WTC11 (cell line): ENCODE data around the gene ZNF789.

ENCODE experiments used
- ATF1 ChIP-seq: sonication (generic); formaldehyde crosslinking; IDR thresholded peaks from 2 replicates; pipeline ENCODE4 v1.8.1; 2023; ENCODE audit warnings: mild to moderate bottlenecking, moderate library complexity, missing genetic modification reagents
- CREB1 ChIP-seq: sonication (generic); formaldehyde crosslinking; IDR thresholded peaks from 2 replicates; pipeline ENCODE4 v1.8.0; 2023; ENCODE audit warnings: mild to moderate bottlenecking, missing genetic modification reagents
- CREM ChIP-seq: sonication (generic); formaldehyde crosslinking; IDR thresholded peaks from 2 replicates; pipeline ENCODE4 v1.8.1; 2022; ENCODE audit warnings: mild to moderate bottlenecking, missing genetic modification reagents, moderate library complexity
- CTCF ChIP-seq: fragments of 200-600 bp; IDR thresholded peaks from 2 replicates; pipeline ENCODE4 v1.8.0; 2022; ENCODE audit warnings: antibody characterized with exemption
- E2F1 ChIP-seq: sonication (generic); formaldehyde crosslinking; IDR thresholded peaks from 2 replicates; pipeline ENCODE4 v1.8.0; 2022; ENCODE audit warnings: mild to moderate bottlenecking, missing genetic modification reagents
- ELF4 ChIP-seq: sonication (generic); formaldehyde crosslinking; IDR thresholded peaks from 2 replicates; pipeline ENCODE4 v1.8.1; 2022; ENCODE audit warnings: low read depth, mild to moderate bottlenecking, moderate library complexity, missing genetic modification reagents
- MAX ChIP-seq: sonication (generic); formaldehyde crosslinking; IDR thresholded peaks from 2 replicates; pipeline ENCODE4 v1.8.0; 2022; ENCODE audit warnings: mild to moderate bottlenecking, missing genetic modification reagents
- MYBL2 ChIP-seq: sonication (generic); formaldehyde crosslinking; IDR thresholded peaks from 2 replicates; pipeline ENCODE4 v1.8.1; 2023; ENCODE audit warnings: mild to moderate bottlenecking, moderate library complexity, missing genetic modification reagents
- NFATC4 ChIP-seq: fragments of 250-450 bp; sonication (Bioruptor Pico); IDR thresholded peaks from 2 replicates; pipeline ENCODE4 v1.9.0; 2021; ENCODE audit warnings: mild to moderate bottlenecking
- NFYB ChIP-seq: sonication (generic); formaldehyde crosslinking; conservative IDR thresholded peaks from 2 replicates; pipeline ENCODE4 v1.8.0; 2022; ENCODE audit warnings: low read depth, missing genetic modification reagents
- PRRX2 ChIP-seq: fragments of 250-450 bp; sonication (Bioruptor Pico); IDR thresholded peaks from 2 replicates; pipeline ENCODE4 v1.8.0; 2021; ENCODE audit warnings: mild to moderate bottlenecking
- SP1 ChIP-seq: sonication (generic); formaldehyde crosslinking; conservative IDR thresholded peaks from 2 replicates; pipeline ENCODE4 v1.8.1; 2022; ENCODE audit warnings: missing genetic modification reagents
- USF2 ChIP-seq: sonication (generic); formaldehyde crosslinking; IDR thresholded peaks from 2 replicates; pipeline ENCODE4 v1.8.1; 2023; ENCODE audit warnings: mild to moderate bottlenecking, missing genetic modification reagents, moderate library complexity
- ZNF232 ChIP-seq: sonication (generic); formaldehyde crosslinking; IDR thresholded peaks from 2 replicates; pipeline ENCODE4 v1.8.0; 2022; ENCODE audit warnings: mild to moderate bottlenecking, missing genetic modification reagents

GRCh38 chr7:99455874-99456273 lies 16.8 kb upstream of the ZNF789 start:
- TF ChIP-seq CTCF (no peak), SP1 (no peak), ZNF232 (CRISPR knock-in tag) (no peak), E2F1 (no peak), CREM (CRISPR knock-in tag) (no peak), MYBL2 (no peak), USF2 (CRISPR knock-in tag) (no peak), ATF1 (CRISPR knock-in tag) (no peak), PRRX2 (CRISPR knock-in tag) (no peak), MAX (CRISPR knock-in tag) (no peak), ELF4 (CRISPR knock-in tag) (no peak), CREB1 (no peak), NFATC4 (CRISPR knock-in tag) (no peak), NFYB (CRISPR knock-in tag) (no peak)
